ENCODE measurements around the gene LTBR.
"Not testable (repeated sequence)": the region's sequence is repeated elsewhere in the genome, so short reads cannot be mapped to it uniquely, and the experiment has no call there.

LTBR gene

DNA sequence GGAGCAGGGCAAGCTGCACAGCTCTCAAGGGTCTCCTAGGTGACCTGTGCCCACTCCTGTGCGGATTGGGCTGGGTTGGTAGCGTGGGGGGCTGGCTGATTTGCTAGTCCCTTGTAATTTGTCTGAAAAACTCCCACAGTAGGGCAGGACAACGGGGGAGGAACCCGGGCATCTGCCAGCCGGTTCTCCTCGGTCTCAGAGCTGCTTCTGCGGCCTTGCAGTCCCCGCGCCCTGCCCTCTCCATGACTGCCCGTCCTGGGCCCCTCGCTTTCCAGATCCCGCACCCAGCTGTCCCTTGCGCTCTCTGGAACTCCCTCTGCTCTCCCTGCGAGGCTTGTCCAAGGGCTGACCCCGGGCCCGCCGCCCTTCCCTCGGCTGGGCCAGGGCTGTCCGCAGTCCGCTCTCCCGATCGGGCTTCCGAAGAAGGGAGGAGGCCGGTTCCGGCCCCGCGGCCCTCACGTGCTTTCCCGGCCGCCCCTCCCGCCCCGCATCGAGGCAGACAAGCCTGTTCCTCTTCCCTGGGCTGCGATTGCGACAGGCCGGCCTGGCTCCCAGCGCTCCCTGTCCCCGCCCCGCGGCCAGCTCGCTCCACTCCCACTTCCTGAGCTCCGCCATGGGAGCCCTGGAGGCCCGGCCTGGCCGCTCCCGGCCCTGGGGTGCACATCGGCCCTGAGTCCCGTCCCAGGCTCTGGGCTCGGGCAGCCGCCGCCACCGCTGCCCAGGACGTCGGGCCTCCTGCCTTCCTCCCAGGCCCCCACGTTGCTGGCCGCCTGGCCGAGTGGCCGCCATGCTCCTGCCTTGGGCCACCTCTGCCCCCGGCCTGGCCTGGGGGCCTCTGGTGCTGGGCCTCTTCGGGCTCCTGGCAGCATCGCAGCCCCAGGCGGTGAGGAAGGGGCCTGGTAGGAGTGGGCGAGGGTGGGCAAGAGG, at the start of gene LTBR:
Gene LTBR, plus strand, starts transcription at position 591 of the 927 bp plus-strand sequence. Its CDS starts 197 bp downstream, at position 788.
- DNase-seq, result peak in 13 of 14 donors; percentile 10 to 87 (median 60)

- no peak for DNase-seq
Measured at GRCh38 chr12:6334359-6334758, 49.6 kb upstream of the LTBR start.

GRCh38 chr12:6334940-6335450, 49.0 kb upstream of the LTBR start:
- DNase-seq, result peak in 1 of 14 donors; percentile 34

GRCh38 chr12:6335451-6336078, 48.4 kb upstream of the LTBR start:
- peak in 7 of 14 donors; percentile 34 to 89 (median 58) for DNase-seq

DNA sequence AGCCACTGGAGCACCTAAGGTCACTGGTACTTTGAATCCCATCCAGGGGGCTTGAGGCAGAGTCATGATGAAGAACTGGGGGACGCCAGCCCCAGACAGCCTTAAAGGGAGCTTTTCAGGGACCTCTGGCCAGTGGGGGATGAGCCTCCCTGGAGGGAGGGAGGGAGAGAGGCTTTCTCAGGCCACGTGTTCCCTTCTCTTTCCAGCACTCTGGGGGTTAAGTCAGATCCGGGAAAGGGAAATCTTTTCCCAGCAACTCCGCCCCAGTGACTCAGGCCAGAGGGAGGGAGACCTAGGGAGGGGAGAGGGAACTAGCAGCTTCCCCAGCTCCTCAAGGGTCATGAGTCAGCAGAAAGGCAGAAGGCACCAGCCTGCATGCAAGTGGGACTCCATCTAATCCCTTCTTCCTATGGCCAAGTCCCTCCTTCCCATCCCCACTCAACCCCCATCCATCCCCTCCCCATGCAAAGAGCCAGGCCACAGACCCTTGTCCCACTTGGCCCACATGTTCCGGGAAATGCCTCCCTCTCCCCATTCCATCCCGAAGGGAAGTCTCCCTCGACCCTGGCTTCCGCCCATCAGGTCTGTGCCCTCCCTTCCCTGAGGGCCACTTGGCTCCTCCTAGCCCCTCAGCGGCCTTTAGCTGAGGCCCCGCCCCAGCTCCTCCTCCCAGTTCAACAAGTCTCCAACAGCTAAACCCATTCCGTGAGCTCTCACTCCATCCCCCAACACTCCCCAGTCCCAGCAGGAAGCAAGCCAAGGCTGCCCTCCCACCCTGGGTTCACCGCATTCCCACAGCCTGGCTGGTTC, 47.7 kb upstream of the LTBR start:
- peak in 12 of 14 donors; percentile 44 to 96 (median 81) for DNase-seq

- peak in 1 of 14 donors; percentile 43 for DNase-seq
Measured at GRCh38 chr12:6336889-6337853, 46.8 kb upstream of the LTBR start.

DNA sequence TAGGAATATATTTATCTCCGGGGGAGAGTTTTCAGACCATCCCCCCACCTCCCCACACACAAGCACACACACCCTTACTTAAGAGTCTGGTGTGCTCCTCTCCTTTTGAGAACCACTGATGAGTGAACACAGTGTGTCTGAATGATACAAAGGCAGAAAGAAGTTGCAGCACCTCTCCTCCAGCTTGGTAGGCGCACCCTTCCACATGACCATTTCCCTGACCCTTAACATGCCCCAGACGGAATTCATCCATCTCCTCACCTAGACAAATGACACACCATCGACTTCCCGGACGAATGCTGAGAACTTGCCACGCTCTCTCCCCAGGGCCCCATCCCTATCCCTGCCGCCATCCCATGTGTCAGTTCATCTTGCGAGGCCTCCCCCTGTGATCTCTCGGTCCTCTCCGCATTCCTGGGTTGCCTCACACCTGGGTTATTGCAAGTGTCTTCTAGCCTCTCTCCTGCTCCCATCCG, 46.0 kb upstream of the LTBR start:
- DNase-seq, result peak in 1 of 14 donors; percentile 49

- not testable (repeated sequence) for DNase-seq
Measured at GRCh38 chr12:6338536-6338935, 45.4 kb upstream of the LTBR start.

GRCh38 chr12:6338955-6339354, 45.0 kb upstream of the LTBR start:
- no peak for DNase-seq

GRCh38 chr12:6340032-6340638, 43.8 kb upstream of the LTBR start:
- DNase-seq, result peak in 1 of 14 donors; percentile 33

DNA sequence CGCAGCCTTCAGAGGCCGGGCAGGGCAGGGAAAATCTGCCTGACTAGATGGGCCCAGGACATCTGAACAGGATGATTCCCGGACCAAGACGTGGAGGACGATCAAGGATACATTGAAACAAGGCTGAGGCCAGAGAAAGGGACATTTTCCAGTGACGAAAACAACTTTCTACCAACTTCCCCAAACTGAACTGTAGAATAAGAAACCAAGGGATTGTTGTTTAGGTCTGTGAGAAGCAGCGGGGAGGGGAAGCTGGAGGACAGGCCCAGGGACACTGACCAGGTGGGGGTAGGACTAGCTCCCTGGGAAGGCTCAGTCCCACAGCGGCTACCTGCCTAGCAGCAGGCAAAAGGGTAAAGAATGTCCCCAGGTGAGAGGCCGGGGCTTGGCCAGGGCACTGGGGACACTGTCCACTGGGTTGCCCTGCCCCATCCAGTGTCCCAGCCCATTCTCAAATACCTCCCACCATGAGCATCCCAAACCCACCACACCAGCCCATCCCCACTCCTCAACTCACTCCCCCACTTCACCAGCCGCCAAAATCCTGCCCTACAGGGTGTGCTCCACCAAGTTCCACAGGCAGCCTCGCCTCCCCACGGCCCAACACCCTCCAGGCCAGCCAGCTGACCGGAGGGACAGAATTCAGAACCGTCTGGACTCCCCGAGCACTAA, 43.1 kb upstream of the LTBR start:
- no peak for DNase-seq

- DNase-seq, result peak in 8 of 14 donors; percentile 27 to 67 (median 55)
Measured at GRCh38 chr12:6341417-6342139, 42.4 kb upstream of the LTBR start, which contains the start of gene TNFRSF1A. TSS of gene TNFRSF1A (minus strand) at chr12:6342076. CDS start at chr12:6341814, 262 bp downstream.

DNA sequence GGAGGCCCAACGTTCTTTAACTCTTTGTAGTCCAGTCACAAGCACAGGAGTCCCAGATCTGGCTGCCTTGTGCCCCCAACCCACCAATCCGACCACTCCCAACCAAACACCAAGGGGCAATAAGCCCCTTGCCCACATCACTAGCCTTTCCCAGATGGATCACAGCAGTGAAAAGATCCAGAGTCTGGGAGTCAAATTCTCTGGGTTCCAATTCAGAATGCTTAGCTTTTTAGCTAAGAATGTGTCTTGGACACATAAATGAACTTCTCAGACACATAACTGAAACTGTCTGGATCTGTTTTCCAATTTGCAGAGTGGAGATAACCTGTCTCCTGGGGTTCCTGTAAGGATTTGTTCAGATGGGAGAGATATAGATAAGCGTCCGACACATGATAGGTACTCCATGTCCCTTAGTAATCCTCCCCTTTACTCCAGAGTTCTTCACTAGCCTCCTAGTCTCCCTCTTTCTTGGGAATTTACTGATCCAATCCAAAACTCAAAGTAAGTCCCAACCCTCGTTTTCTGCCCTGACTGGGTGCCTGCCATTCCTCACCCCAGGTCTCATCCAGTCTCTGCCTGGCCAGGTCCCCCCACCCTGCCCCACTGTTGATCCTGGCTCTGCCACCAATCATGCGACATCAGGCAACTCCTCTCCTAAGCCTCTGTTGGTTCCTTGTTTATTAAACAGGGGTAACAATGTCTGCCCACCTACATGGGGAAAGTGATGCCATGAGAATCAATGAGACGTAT, 41.6 kb upstream of the LTBR start:
- no peak for DNase-seq

DNA sequence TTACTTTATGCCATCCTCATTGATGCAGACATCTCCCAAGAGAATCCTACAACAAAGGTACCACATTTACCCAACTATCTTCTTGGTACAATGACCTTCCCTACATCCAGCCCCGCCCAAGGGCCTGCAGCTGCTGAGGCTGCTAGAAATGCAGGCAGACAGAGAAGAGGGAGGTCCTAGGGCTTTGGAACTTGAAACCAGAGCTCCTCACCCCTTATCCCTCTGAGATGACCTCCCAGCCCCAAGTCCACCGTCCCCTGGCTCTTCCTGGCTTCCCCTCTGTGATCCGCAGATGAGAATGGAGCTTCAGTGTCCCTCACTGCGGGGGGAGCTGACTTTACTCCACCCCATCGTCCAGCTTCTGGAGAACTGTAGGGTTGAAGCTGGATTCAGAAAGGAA, 40.4 kb upstream of the LTBR start:
- DNase-seq, result no peak

DNA sequence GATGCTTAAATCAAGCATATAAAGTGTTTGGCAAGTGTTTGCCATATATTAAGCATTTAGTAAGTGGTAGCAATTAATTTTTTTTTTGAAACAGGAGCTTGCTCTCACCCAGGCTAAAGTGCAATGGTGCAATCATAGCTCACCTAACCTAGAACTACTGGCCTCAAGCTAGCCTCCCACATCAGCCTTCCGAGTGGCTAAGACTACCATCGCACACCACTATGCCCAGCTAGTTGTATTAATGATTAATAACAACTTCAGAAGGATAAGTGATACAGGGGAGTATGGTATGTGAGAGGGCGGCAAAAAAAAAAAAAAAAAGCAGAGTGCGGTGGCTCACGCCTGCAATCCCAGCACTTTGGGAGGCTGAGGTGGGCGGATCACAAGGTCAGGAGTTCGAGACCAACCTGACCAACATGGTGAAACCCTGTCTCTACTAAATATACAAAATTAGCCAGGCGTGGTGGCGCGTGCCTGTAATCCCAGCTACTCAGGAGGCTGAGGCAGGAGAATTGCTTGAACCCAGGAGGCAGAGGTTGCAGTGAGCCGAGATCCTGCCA, 39.8 kb upstream of the LTBR start:
- not testable (repeated sequence) for DNase-seq

GRCh38 chr12:6345319-6346091, 38.5 kb upstream of the LTBR start:
- no peak for DNase-seq

DNA sequence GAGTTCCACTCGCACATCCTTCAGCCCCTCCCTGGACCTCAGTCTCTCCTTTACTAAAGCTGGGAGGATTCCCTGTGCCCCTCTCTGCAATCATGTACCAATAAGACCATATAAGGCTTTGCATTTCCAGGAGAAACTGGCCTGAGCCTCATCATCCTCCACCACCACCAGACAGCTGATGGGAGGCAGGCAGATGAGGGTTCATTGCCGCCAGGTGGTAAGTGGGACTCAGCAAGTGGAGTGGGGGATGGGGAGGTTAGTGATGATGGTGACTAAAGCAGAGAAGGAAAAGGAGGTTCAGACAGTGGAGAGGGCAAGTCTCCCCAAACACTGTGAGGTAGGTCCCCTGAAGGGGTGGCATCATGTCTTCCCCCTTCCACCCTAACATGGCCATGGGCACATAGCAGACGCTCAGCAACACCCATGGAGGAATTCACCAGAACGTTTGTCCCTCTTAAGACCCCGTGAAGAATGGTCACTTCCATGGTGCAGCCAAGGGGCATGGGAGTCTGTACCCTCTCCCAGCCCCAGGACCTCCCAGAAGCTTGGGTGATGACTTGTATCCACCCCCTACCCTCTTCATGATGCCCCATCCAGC, 37.6 kb upstream of the LTBR start:
- no peak for DNase-seq
